AG20443 (cell line): ENCODE results near the gene ETV2.
"Not testable (repeated sequence)": the region's sequence is repeated elsewhere in the genome, so short reads cannot be mapped to it uniquely, and the experiment has no call there.

Experiments
- DNase-seq: peaks from one replicate; pipeline ENCODE4 v3.0.0; 2012; ENCODE audit warnings: low spot score, mixed read lengths

The ETV2 gene

GRCh38 chr19:35657904-35658700 is 16.6 kb downstream of the ETV2 start:
- no peak for DNase-seq

GRCh38 chr19:35661995-35662340 is 20.4 kb downstream of the ETV2 start:
- DNase-seq, result no peak

GRCh38 chr19:35663981-35664380 is 22.4 kb downstream of the ETV2 start:
- DNase-seq, result no peak

- DNase-seq, result no peak
Observed at GRCh38 chr19:35665157-35665556, 23.6 kb downstream of the ETV2 start.

GRCh38 chr19:35665604-35666003 is 24.1 kb downstream of the ETV2 start:
- DNase-seq, result no peak

GRCh38 chr19:35666251-35666913 is 24.8 kb downstream of the ETV2 start, which contains the start of gene UPK1A:
TSS of gene UPK1A (plus strand) at chr19:35666517. CDS start at chr19:35666813, 296 bp downstream.
- no peak for DNase-seq

GRCh38 chr19:35669566-35669965 is 28.0 kb downstream of the ETV2 start:
- no peak for DNase-seq

GRCh38 chr19:35669974-35670373 is 28.4 kb downstream of the ETV2 start:
- DNase-seq, result no peak

GRCh38 chr19:35670686-35671085 is 29.1 kb downstream of the ETV2 start:
- no peak for DNase-seq

GRCh38 chr19:35671818-35672217 is 30.3 kb downstream of the ETV2 start:
- no peak for DNase-seq

- DNase-seq, result peak; percentile 92
Observed at GRCh38 chr19:35673121-35673804, 31.7 kb downstream of the ETV2 start.

- DNase-seq, result no peak
Observed at GRCh38 chr19:35675589-35676140, 34.1 kb downstream of the ETV2 start.

GRCh38 chr19:35689836-35690235 is 48.3 kb downstream of the ETV2 start:
- peak; percentile 43 for DNase-seq

GRCh38 chr19:35691106-35691505 is 49.6 kb downstream of the ETV2 start:
- DNase-seq, result not testable (repeated sequence)

GRCh38 chr19:35692010-35692409 is 50.5 kb downstream of the ETV2 start:
- DNase-seq, result no peak

GRCh38 chr19:35693422-35693821 is 51.9 kb downstream of the ETV2 start:
- DNase-seq, result no peak

- DNase-seq, result peak; percentile 92
Observed at GRCh38 chr19:35693835-35694599, 52.5 kb downstream of the ETV2 start.
